IMR-90 (cell line): ENCODE results near the gene HINT3. TPM values are rescaled to one million over a fixed set of nuclear protein-coding genes. Genes with fewer than 3 reads are reported as not detected.

Experiments
- ATAC-seq: fragments of 200-7000 bp; cut with Tn5 transposase; 2 replicates; pipeline ENCODE4 v1.9.1; 2020; ENCODE audit warnings: low read depth, mild to moderate bottlenecking, moderate library complexity
- BruUV-seq: library from RNA; stranded (reverse); fragments of 400-500 nt; replicated peaks from 2 replicates; lab custom pipeline; 2021; lab: Mats Ljungman, UMichigan
- CTCF ChIA-PET: fragments of 300-600 bp; formaldehyde crosslinking; extraction: SDS; loops from one replicate; lab custom pipeline; 2021; ENCODE audit warnings: antibody characterized with exemption; lab: Yijun Ruan, JAX
- POLR2A ChIA-PET: fragments of 300-600 bp; sonication (Branson Sonifier 250); formaldehyde crosslinking; loops from one replicate; lab custom pipeline; 2022; ENCODE audit warnings: antibody characterized with exemption; ENCODE audit not compliant: unreplicated experiment; lab: Charles Lee
- DNase-seq: peaks from one replicate; pipeline ENCODE4 v3.0.0; 2013
- H2AFZ ChIP-seq: replicated peaks from 2 replicates; pipeline ENCODE3; 2013; ENCODE audit warnings: low read length, mild to moderate bottlenecking; ENCODE audit not compliant: poor library complexity
- H2AK5ac ChIP-seq: 2 replicates; pipeline ENCODE4 v1.6.1; 2013; ENCODE audit warnings: low read depth, low read length, inconsistent platforms
- H2AK9ac ChIP-seq: replicated peaks from 2 replicates; pipeline ENCODE3; 2013; ENCODE audit warnings: mild to moderate bottlenecking, low read depth, low read length, moderate library complexity; ENCODE audit not compliant: poor library complexity
- H2BK120ac ChIP-seq: 2 replicates; pipeline ENCODE4 v1.6.1; 2013; ENCODE audit warnings: low read depth, low read length, inconsistent platforms
- H2BK15ac ChIP-seq: 3 replicates; pipeline ENCODE4 v1.6.1; 2013; ENCODE audit warnings: low read depth, low read length, inconsistent platforms
- H2BK20ac ChIP-seq: 2 replicates; pipeline ENCODE4 v1.6.1; 2013; ENCODE audit warnings: low read depth, mild to moderate bottlenecking, inconsistent platforms, low read length, moderate library complexity
- H2BK5ac ChIP-seq: 2 replicates; pipeline ENCODE4 v1.6.1; 2013; ENCODE audit warnings: mild to moderate bottlenecking, low read depth, low read length, inconsistent platforms; ENCODE audit not compliant: poor library complexity, severe bottlenecking
- H3K14ac ChIP-seq: replicated peaks from 2 replicates; pipeline ENCODE4 v1.6.1; 2013; ENCODE audit warnings: low read depth, low read length, inconsistent platforms
- H3K18ac ChIP-seq: 2 replicates; pipeline ENCODE4 v1.6.1; 2013; ENCODE audit warnings: low read depth, low read length, control low read depth
- H3K23ac ChIP-seq: 2 replicates; pipeline ENCODE4 v1.6.1; 2013; ENCODE audit warnings: low read depth, low read length, inconsistent platforms
- H3K27ac ChIP-seq: 2 replicates; pipeline ENCODE4 v1.5.1; 2013; ENCODE audit warnings: mild to moderate bottlenecking, control low read depth, low read length; ENCODE audit not compliant: insufficient read depth
- H3K27me3 ChIP-seq: 2 replicates; pipeline ENCODE4 v1.6.1; 2013; ENCODE audit warnings: low read length; ENCODE audit not compliant: control insufficient read depth, insufficient read depth
- H3K36me3 ChIP-seq: 2 replicates; pipeline ENCODE4 v1.6.1; 2013; ENCODE audit warnings: low read length, mixed read lengths; ENCODE audit not compliant: control insufficient read depth, insufficient read depth
- H3K4ac ChIP-seq: 2 replicates; pipeline ENCODE4 v1.6.1; 2013; ENCODE audit warnings: low read depth, low read length, inconsistent platforms
- H3K4me1 ChIP-seq: 2 replicates; pipeline ENCODE4 v1.6.1; 2013; ENCODE audit warnings: low read length, mixed read lengths; ENCODE audit not compliant: control insufficient read depth, insufficient read depth
- H3K4me2 ChIP-seq: 2 replicates; pipeline ENCODE4 v1.6.1; 2013; ENCODE audit warnings: low read depth, mild to moderate bottlenecking, control low read depth, low read length, moderate library complexity
- H3K4me3 ChIP-seq: 2 replicates; pipeline ENCODE4 v1.5.1; 2013; ENCODE audit warnings: low read depth, mild to moderate bottlenecking, control low read depth, low read length, moderate library complexity; ENCODE audit not compliant: insufficient read depth
- H3K56ac ChIP-seq: 2 replicates; pipeline ENCODE4 v1.6.1; 2013; ENCODE audit warnings: low read length, inconsistent platforms; ENCODE audit not compliant: insufficient read depth; ENCODE audit errors: extremely low read depth
- H3K79me1 ChIP-seq, 2 experiments: 2 replicates each; pipeline ENCODE4 v1.6.1; 2013; ENCODE audit warnings: low read length in 2 of 2, inconsistent platforms in 1 of 2, low read depth in 1 of 2
- H3K9ac ChIP-seq: 2 replicates; pipeline ENCODE4 v1.6.1; 2013; ENCODE audit warnings: low read depth, low read length, control low read depth
- H3K9me1 ChIP-seq: 2 replicates; pipeline ENCODE4 v1.6.1; 2013; ENCODE audit warnings: low read length, inconsistent platforms; ENCODE audit not compliant: insufficient read depth
- H3K9me3 ChIP-seq: 2 replicates; pipeline ENCODE4 v1.6.1; 2013; ENCODE audit warnings: low read length; ENCODE audit not compliant: control insufficient read depth, insufficient read depth
- H4K20me1 ChIP-seq: 2 replicates; pipeline ENCODE4 v1.6.1; 2013; ENCODE audit warnings: low read length, inconsistent platforms; ENCODE audit not compliant: insufficient read depth
- H4K5ac ChIP-seq: 2 replicates; pipeline ENCODE4 v1.6.1; 2013; ENCODE audit warnings: mild to moderate bottlenecking, low read depth, low read length, control low read depth
- H4K8ac ChIP-seq, 2 experiments: 2 replicates each; pipeline ENCODE4 v1.6.1; 2013; ENCODE audit warnings: low read depth in 2 of 2, low read length in 2 of 2, control low read depth in 1 of 2, inconsistent platforms in 1 of 2
- H4K91ac ChIP-seq: 2 replicates; pipeline ENCODE4 v1.6.1; 2013; ENCODE audit warnings: low read depth, low read length, inconsistent platforms; ENCODE audit not compliant: insufficient read depth
- MAFK ChIP-seq: IDR thresholded peaks from 2 replicates; pipeline ENCODE4 v1.6.1; 2012; ENCODE audit warnings: low read depth, low read length, improper control_type of control experiment
- MAZ ChIP-seq: IDR thresholded peaks from 2 replicates; pipeline ENCODE4 v1.6.1; 2012; ENCODE audit warnings: low read depth, mild to moderate bottlenecking, low read length, improper control_type of control experiment, moderate library complexity, borderline replicate concordance
- WGBS, 2 experiments: methylation state at CpG; one replicate each; pipeline versions ENCODE4 v1.1.5 to v1.1.7; 2013; ENCODE audit warnings: missing lambda C conversion rate in 2 of 2; ENCODE audit not compliant: insufficient read length in 1 of 2; ENCODE audit errors: extremely low coverage in 2 of 2; 5-methylcytosine and 5-hydroxymethylcytosine counted together
- dilution Hi-C: fragments of 300-500 bp; cut with HindIII; formaldehyde crosslinking; loops from one replicate; pipeline ENCODE4 v1.14.3; 2018; ENCODE audit warnings: low sequenced_read_pairs; ENCODE audit not compliant: unreplicated experiment
- in situ Hi-C: fragments of 300-500 bp; cut with MboI; formaldehyde crosslinking; loops from 3 replicates; pipeline ENCODE4 v1.14.3; 2019; ENCODE audit warnings: low sequenced_read_pairs, inconsistent platforms, mixed read lengths
- intact Hi-C: fragments of 100-400 bp; cut with micrococcal nuclease; formaldehyde crosslinking; loops from 2 replicates; pipeline ENCODE4 v1.10.0; 2022
- polyA plus RNA-seq, 3 experiments: library from polyadenylated mRNA; depleted of rRNA; stranded (reverse); fragments of >200 nt; gene quantifications; 2 replicates each; pipeline ENCODE4 v1.2.3, GENCODE V29; 2012; ENCODE audit warnings: low replicate concordance in 1 of 3
- total RNA-seq: library from RNA; depleted of rRNA; stranded (reverse); fragments of >200 nt; gene quantifications from 2 replicates; pipeline ENCODE4 v1.2.3, GENCODE V29; 2012

Gene HINT3
- total and polyA plus RNA-seq, 2 of the 4 experiments (the other 2 are of a cell fraction) = 3.4 to 6.5 TPM

GRCh38 chr6:125923366-125923877 is 33.1 kb upstream of the HINT3 start:
- Histone ChIP-seq H3K79me1 (no peaks in the 10 kb centered on the region), H2BK20ac (no peak overlapping the region), H3K23ac (no peak overlapping the region), H3K4me1 (peaks cover 2% of the 10 kb centered on the region), H2AFZ (no peak overlapping the region), H3K56ac (no peak overlapping the region), H2BK5ac (no peak overlapping the region), H3K9me1 (peaks cover 20% of the 10 kb centered on the region), H3K14ac (no peak overlapping the region), H3K4me3 (no peak overlapping the region), H3K4me2 (no peak overlapping the region), H3K27ac (no peak overlapping the region), H2BK120ac (no peak overlapping the region), H2AK5ac (no peak overlapping the region), H4K8ac (no peak overlapping the region), H3K9ac (no peak overlapping the region), H4K91ac (no peak overlapping the region), H2AK9ac (no peak overlapping the region), H4K5ac (no peak overlapping the region), H3K4ac (no peak overlapping the region), H2BK15ac (no peak overlapping the region), H3K9me3 (no peaks in the 10 kb centered on the region), H3K18ac (no peak overlapping the region), H4K20me1 (no peaks in the 10 kb centered on the region), H3K27me3 (no peaks in the 10 kb centered on the region), H3K36me3 (peaks cover 26% of the 10 kb centered on the region)
- TF ChIP-seq MAFK = peak; percentile 27; the same call in 1 of the 2 replicates
- TF ChIP-seq MAZ = no peak
- no TSS peak for BruUV-seq
- POLR2A ChIA-PET = no interaction called here
- ATAC-seq (no peak), DNase-seq (no peak)
- in situ Hi-C loops = no loop called here
- 100% methylated on average over 2 of the region's 4 CpGs; no CpG with 5 or more reads in 1 of the 2 experiments for WGBS, 2 experiments
- CTCF ChIA-PET = interaction anchor here (1.3 to 1.4 kb wide), 2 partner anchors 33 to 34 kb away, joined by 3 to 4 read pairs; partner anchors contain the start of gene HINT3
- dilution Hi-C loops = no loop called here
- intact Hi-C loops = no loop called here
